Skin epidermis (tissue), 12 donors: ENCODE measurements around the gene MSH2.

Experiments used
- H3K27ac ChIP-seq, 21 experiments: fragments of 200-600 bp; sonication (generic) in 11 of 21; one replicate each; pipeline ENCODE4 v1.5.0; 2020; ENCODE audit warnings: mild to moderate bottlenecking in 3 of 21, inconsistent platforms in 2 of 21, moderate library complexity in 2 of 21
- H3K4me3 ChIP-seq, 7 experiments: fragments of 200-600 bp; sonication (generic) in 2 of 7; one replicate each; pipeline ENCODE4 v1.5.0; 2020; ENCODE audit warnings: inconsistent platforms in 2 of 7, mild to moderate bottlenecking in 2 of 7, moderate library complexity in 1 of 7

The MSH2 gene

GRCh38 chr2:47459021-47459420 is 56.1 kb downstream of the MSH2 start:
- no peak overlapping the region for H3K4me3 ChIP-seq
- no peak overlapping the region for H3K27ac ChIP-seq

GRCh38 chr2:47460766-47461165 is 57.8 kb downstream of the MSH2 start:
- no peak overlapping the region for H3K4me3 ChIP-seq

GRCh38 chr2:47471429-47472116 is 68.6 kb downstream of the MSH2 start:
- Histone ChIP-seq H3K4me3 (no peak overlapping the region), H3K27ac (no peak overlapping the region)

More at GRCh38 chr2:47460766-47461165, 57.8 kb downstream of the MSH2 start:
- no peak overlapping the region for H3K27ac ChIP-seq

- H3K4me3 ChIP-seq, result no peak overlapping the region
- H3K27ac ChIP-seq, result no peak overlapping the region
These were observed 76.9 kb downstream of the MSH2 start for GRCh38 chr2:47479863-47480262.

- H3K27ac ChIP-seq, result no peak overlapping the region
- H3K4me3 ChIP-seq, result no peak overlapping the region
These were observed 80.2 kb downstream of the MSH2 start for GRCh38 chr2:47483191-47483590.

GRCh38 chr2:47484396-47484795 is 81.4 kb downstream of the MSH2 start:
- Histone ChIP-seq H3K4me3 (no peak overlapping the region), H3K27ac (no peak overlapping the region)

- no peak overlapping the region for H3K27ac ChIP-seq
- no peak overlapping the region for H3K4me3 ChIP-seq
These were observed 82.2 kb downstream of the MSH2 start for GRCh38 chr2:47485177-47485576.

GRCh38 chr2:47485751-47486300 is 82.9 kb downstream of the MSH2 start:
- H3K27ac ChIP-seq, result no peak overlapping the region
- H3K4me3 ChIP-seq, result no peak overlapping the region

- H3K27ac ChIP-seq, result peak overlapping the region in 1 of 21 experiments; percentile 37
- no peak overlapping the region for H3K4me3 ChIP-seq
These were observed 84.0 kb downstream of the MSH2 start for GRCh38 chr2:47486841-47487497.

- Histone ChIP-seq H3K4me3 (no peak overlapping the region), H3K27ac (peak overlapping the region in 1 of 21 experiments; percentile 37)
These were observed 84.5 kb downstream of the MSH2 start for GRCh38 chr2:47487498-47487875.

GRCh38 chr2:47488870-47489584 is 86.1 kb downstream of the MSH2 start:
- Histone ChIP-seq H3K27ac (no peak overlapping the region), H3K4me3 (no peak overlapping the region)

- H3K27ac ChIP-seq, result no peak overlapping the region
- H3K4me3 ChIP-seq, result no peak overlapping the region
These were observed 87.5 kb downstream of the MSH2 start for GRCh38 chr2:47490406-47490805.

- H3K4me3 ChIP-seq, result no peak overlapping the region
- no peak overlapping the region for H3K27ac ChIP-seq
These were observed 90.5 kb downstream of the MSH2 start for GRCh38 chr2:47493317-47494035.

GRCh38 chr2:47494267-47495130 is 91.5 kb downstream of the MSH2 start:
- no peak overlapping the region for H3K27ac ChIP-seq

GRCh38 chr2:47497843-47498460 is 95.0 kb downstream of the MSH2 start:
- Histone ChIP-seq H3K4me3 (no peak overlapping the region), H3K27ac (no peak overlapping the region)

More at GRCh38 chr2:47494267-47495130, 91.5 kb downstream of the MSH2 start:
- no peak overlapping the region for H3K4me3 ChIP-seq

- no peak overlapping the region for H3K4me3 ChIP-seq
- H3K27ac ChIP-seq, result no peak overlapping the region
These were observed 96.1 kb downstream of the MSH2 start for GRCh38 chr2:47499093-47499492.

GRCh38 chr2:47499621-47500309 is 96.8 kb downstream of the MSH2 start:
- H3K4me3 ChIP-seq, result no peak overlapping the region
- H3K27ac ChIP-seq, result no peak overlapping the region
